22Rv1 (cell line): ENCODE measurements around the gene MYCBPAP.

Experiments
- H3K27ac ChIP-seq: fragments of 450-650 bp; 2 replicates; pipeline ENCODE4 v1.5.1; 2017
- ZFX ChIP-seq: fragments of 450-650 bp; IDR thresholded peaks from 2 replicates; pipeline ENCODE4 v1.6.1; 2017; ENCODE audit warnings: antibody characterized with exemption, borderline replicate concordance
- TF ChIP-seq, protein P1 (sequence below): fragments of 450-650 bp; IDR thresholded peaks from 2 replicates; pipeline ENCODE4 v1.5.1; 2017; ENCODE audit warnings: mild to moderate bottlenecking

The MYCBPAP gene

GRCh38 chr17:50477976-50478375 lies 30.3 kb upstream of the MYCBPAP start:
- TF ChIP-seq ZFX, result no peak
- TF ChIP-seq, protein P1, sequence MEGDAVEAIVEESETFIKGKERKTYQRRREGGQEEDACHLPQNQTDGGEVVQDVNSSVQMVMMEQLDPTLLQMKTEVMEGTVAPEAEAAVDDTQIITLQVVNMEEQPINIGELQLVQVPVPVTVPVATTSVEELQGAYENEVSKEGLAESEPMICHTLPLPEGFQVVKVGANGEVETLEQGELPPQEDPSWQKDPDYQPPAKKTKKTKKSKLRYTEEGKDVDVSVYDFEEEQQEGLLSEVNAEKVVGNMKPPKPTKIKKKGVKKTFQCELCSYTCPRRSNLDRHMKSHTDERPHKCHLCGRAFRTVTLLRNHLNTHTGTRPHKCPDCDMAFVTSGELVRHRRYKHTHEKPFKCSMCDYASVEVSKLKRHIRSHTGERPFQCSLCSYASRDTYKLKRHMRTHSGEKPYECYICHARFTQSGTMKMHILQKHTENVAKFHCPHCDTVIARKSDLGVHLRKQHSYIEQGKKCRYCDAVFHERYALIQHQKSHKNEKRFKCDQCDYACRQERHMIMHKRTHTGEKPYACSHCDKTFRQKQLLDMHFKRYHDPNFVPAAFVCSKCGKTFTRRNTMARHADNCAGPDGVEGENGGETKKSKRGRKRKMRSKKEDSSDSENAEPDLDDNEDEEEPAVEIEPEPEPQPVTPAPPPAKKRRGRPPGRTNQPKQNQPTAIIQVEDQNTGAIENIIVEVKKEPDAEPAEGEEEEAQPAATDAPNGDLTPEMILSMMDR, result no peak
- H3K27ac ChIP-seq, result peak overlapping the region; percentile 92

GRCh38 chr17:50478391-50479381 lies 29.6 kb upstream of the MYCBPAP start, which contains the start of gene RSAD1:
Gene RSAD1 (plus strand): TSS chr17:50478860. CDS start chr17:50478885, 25 bp downstream.
- H3K27ac ChIP-seq, result peak within 1 kb of the TSS; percentile 92

GRCh38 chr17:50479522-50480141 lies 28.6 kb upstream of the MYCBPAP start:
- H3K27ac ChIP-seq, result peak overlapping the region; percentile 92
- TF ChIP-seq ZFX, result no peak
- TF ChIP-seq, protein P1, result peak; percentile 64

More at GRCh38 chr17:50478391-50479381, 29.6 kb upstream of the MYCBPAP start, which contains the start of gene RSAD1:
- TF ChIP-seq, protein P1, result peak; percentile 98
- no peak for TF ChIP-seq ZFX

- no peak for TF ChIP-seq ZFX
- TF ChIP-seq, protein P1, result no peak
- H3K27ac ChIP-seq, result peak overlapping the region; percentile 92; the same call in 1 of the 2 replicates
Observed at GRCh38 chr17:50480142-50480764, 28.0 kb upstream of the MYCBPAP start.

DNA sequence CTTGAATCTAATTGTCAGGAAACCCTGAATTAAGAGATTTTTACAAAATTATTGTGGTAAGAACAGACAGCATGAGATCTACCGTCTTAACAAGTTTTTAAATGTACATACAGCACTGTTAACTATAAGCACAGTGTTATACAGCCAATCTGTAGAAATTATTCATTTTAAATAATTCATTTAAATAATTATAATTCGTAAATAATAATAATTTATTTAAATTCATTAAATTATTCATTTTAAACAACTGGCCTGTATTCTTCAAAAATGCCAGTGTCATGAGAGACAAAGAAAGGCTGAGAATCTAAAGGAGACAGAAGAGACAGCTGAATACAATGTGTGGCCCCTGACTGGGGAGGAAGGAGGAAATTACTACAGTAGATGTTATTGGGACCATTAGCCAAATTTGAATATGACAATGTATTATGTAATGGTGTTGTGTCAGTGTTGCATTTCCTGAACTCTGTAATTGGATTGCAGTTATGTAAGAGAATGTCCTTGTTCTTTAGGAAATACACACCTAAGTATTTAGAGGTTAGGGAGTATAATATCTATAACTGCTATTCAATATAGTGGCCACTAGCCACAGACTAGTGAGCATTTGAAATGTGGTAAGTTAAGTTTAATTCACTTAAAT lies 27.3 kb upstream of the MYCBPAP start:
- no peak overlapping the region for H3K27ac ChIP-seq
- TF ChIP-seq, protein P1, result no peak
- no peak for TF ChIP-seq ZFX

DNA sequence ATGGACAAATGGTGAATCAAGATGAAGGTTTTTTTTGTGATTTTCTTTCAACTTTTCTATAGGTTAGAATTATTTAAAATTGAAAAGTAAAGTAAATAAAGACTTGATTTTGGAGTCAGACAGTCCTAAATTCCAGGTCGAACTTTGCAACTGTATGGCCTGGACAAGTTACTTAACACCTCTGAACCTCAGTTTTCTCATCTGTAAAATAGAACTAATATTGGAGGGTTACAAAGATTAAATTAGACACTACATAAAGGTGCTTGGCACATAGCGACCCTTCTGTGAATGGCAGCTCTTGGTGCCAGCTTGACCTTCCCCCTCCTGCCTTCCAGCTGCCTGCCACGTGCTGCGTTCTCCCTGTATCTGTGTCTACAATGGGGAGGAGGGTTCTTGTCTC lies 26.6 kb upstream of the MYCBPAP start:
- TF ChIP-seq, protein P1, result no peak
- TF ChIP-seq ZFX, result no peak
- H3K27ac ChIP-seq, result peak overlapping the region; percentile 50; the same call in 1 of the 2 replicates
